Measurements from ENCODE around the gene ASCL1.

ASCL1 gene

GRCh38 chr12:102913453-102914226 lies 43.8 kb upstream of the ASCL1 start:
- no peak overlapping the region for H3K4me3 ChIP-seq (ENCODE audit: low read depth, low read length)
- TF ChIP-seq CTCF (conservative IDR thresholded peaks at IDR 0.05; ENCODE audit: low read depth, low read length) = no peak
- no peak for DNase-seq (ENCODE audit: low read depth)

GRCh38 chr12:102916252-102917025 lies 41.0 kb upstream of the ASCL1 start:
- TF ChIP-seq CTCF (conservative IDR thresholded peaks at IDR 0.05; ENCODE audit: low read depth, low read length) = no peak
- no peak overlapping the region for H3K4me3 ChIP-seq (ENCODE audit: low read depth, low read length)
- DNase-seq (ENCODE audit: low read depth) = no peak

- no peak for TF ChIP-seq CTCF (conservative IDR thresholded peaks at IDR 0.05; ENCODE audit: low read depth, low read length)
- no peak for DNase-seq (ENCODE audit: low read depth)
- no peak within 1 kb of the TSS for H3K4me3 ChIP-seq (ENCODE audit: low read depth, low read length)
These were observed 40.3 kb upstream of the ASCL1 start, which contains the start of gene PAH for GRCh38 chr12:102917026-102917787. Gene PAH, minus strand, starts transcription at chr12:102917244. Its CDS starts 114 bp downstream, at chr12:102917130.

DNA sequence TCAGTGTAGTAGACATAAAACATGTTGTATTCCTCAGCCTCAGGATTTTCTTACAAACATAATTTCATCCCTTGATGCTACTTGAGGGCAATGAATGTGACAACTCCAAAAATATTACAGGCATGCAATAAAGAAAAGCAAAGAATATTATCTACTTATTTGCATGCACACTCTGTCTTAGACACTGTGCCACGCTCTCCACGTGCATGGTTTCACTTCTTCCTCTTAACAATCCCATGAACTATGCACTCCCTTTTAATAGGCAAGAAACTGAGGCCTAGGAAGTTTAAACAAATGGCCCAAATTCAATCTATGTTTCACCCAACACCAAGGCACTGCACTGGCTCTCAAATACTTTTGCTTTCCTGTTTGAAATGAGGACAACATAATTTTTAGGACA lies 38.6 kb upstream of the ASCL1 start:
- no peak for DNase-seq (ENCODE audit: low read depth)
- no peak for TF ChIP-seq CTCF (conservative IDR thresholded peaks at IDR 0.05; ENCODE audit: low read depth, low read length)
- H3K4me3 ChIP-seq (ENCODE audit: low read depth, low read length) = no peak overlapping the region

GRCh38 chr12:102920271-102920670 lies 37.2 kb upstream of the ASCL1 start:
- DNase-seq (ENCODE audit: low read depth) = no peak
- no peak overlapping the region for H3K4me3 ChIP-seq (ENCODE audit: low read depth, low read length)
- TF ChIP-seq CTCF (conservative IDR thresholded peaks at IDR 0.05; ENCODE audit: low read depth, low read length) = no peak

- TF ChIP-seq CTCF (conservative IDR thresholded peaks at IDR 0.05; ENCODE audit: low read depth, low read length) = no peak
- H3K4me3 ChIP-seq (ENCODE audit: low read depth, low read length) = no peak overlapping the region
- no peak for DNase-seq (ENCODE audit: low read depth)
These were observed 36.2 kb upstream of the ASCL1 start for GRCh38 chr12:102921240-102921639.

Data from choroid plexus epithelial cell (primary cell).